HepG2 (cell line): ENCODE results near the gene TEAD4. TPM values are rescaled to one million over a fixed set of nuclear protein-coding genes. Genes with fewer than 3 reads are reported as not detected.

Source experiments
- AKNA ChIP-seq: sonication (generic); formaldehyde crosslinking; IDR thresholded peaks from 2 replicates; pipeline ENCODE4 v1.4.0; 2020; ENCODE audit warnings: missing genetic modification reagents, borderline replicate concordance
- BCLAF1 ChIP-seq: fragments of 450-650 bp; IDR thresholded peaks from 2 replicates; pipeline ENCODE4 v1.6.1; 2017; ENCODE audit warnings: mild to moderate bottlenecking
- FOXP4 ChIP-seq: sonication (generic); formaldehyde crosslinking; IDR thresholded peaks from 2 replicates; pipeline ENCODE4 v1.4.0; 2020; ENCODE audit warnings: missing genetic modification reagents
- GABPA ChIP-seq, 2 experiments: IDR thresholded peaks; 2 replicates each; pipeline ENCODE4 v1.6.1; 2011 to 2016; ENCODE audit warnings: low read depth in 2 of 2, low read length in 1 of 2, missing biosample characterization in 1 of 2, missing genetic modification characterization in 1 of 2
- HINFP ChIP-seq: sonication (generic); formaldehyde crosslinking; IDR thresholded peaks from 2 replicates; pipeline ENCODE4 v1.4.0; 2020; ENCODE audit warnings: low read depth, mild to moderate bottlenecking, missing genetic modification reagents
- NFKB2 ChIP-seq: sonication (generic); formaldehyde crosslinking; IDR thresholded peaks from 2 replicates; pipeline ENCODE4 v1.4.0; 2020; ENCODE audit warnings: missing genetic modification reagents, borderline replicate concordance
- NFYC ChIP-seq: IDR thresholded peaks from 2 replicates; pipeline ENCODE4 v1.6.1; 2016; ENCODE audit warnings: missing genetic modification reagents, missing compliant biosample characterization
- TCF7 ChIP-seq: sonication (generic); IDR thresholded peaks from 2 replicates; pipeline ENCODE4 v1.6.1; 2016; ENCODE audit warnings: antibody characterized with exemption, low read depth
- TEAD3 ChIP-seq: optimal IDR thresholded peaks from 2 replicates; pipeline ENCODE3; 2016; ENCODE audit warnings: borderline replicate concordance
- ZFX ChIP-seq: sonication (generic); formaldehyde crosslinking; IDR thresholded peaks from 2 replicates; pipeline ENCODE4 v1.4.0; 2020; ENCODE audit warnings: mild to moderate bottlenecking, low read depth, missing genetic modification reagents, moderate library complexity
- ZNF776 ChIP-seq: sonication (generic); formaldehyde crosslinking; IDR thresholded peaks from 2 replicates; pipeline ENCODE4 v1.4.0; 2020; ENCODE audit warnings: mild to moderate bottlenecking, missing genetic modification reagents
- ZNF781 ChIP-seq: sonication (generic); formaldehyde crosslinking; IDR thresholded peaks from 2 replicates; pipeline ENCODE4 v1.5.1; 2020; ENCODE audit warnings: borderline replicate concordance, mild to moderate bottlenecking, missing genetic modification reagents; ENCODE audit errors: not compliant biosample characterization
- ZSCAN20 ChIP-seq: sonication (generic); formaldehyde crosslinking; IDR thresholded peaks from 2 replicates; pipeline ENCODE4 v1.4.0; 2020; ENCODE audit warnings: missing genetic modification reagents, mild to moderate bottlenecking, borderline replicate concordance
- ZUFSP ChIP-seq: sonication (generic); formaldehyde crosslinking; IDR thresholded peaks from 2 replicates; pipeline ENCODE4 v1.9.0; 2021; ENCODE audit warnings: missing genetic modification reagents, mild to moderate bottlenecking, borderline replicate concordance
- polyA plus RNA-seq, 8 experiments: library from polyadenylated mRNA; depleted of rRNA in 3 of 8; stranded (reverse) in 7 of 8; unstranded in 1 of 8; fragments of >200 nt; fragmentation: Illumina TruSeq in 4 of 8; extraction: Trizol in 4 of 8; gene quantifications; 2 replicates each; pipeline versions ENCODE4 v1.2.1 to v1.2.3, GENCODE V29; 2011 to 2016; ENCODE audit warnings: low read depth in 4 of 8, missing spikeins in 1 of 8, mixed read lengths in 1 of 8; ENCODE audit not compliant: insufficient read depth in 1 of 8
- total RNA-seq, 5 experiments: library from RNA; depleted of rRNA; stranded (reverse); fragments of >200 nt; fragmentation: Illumina TruSeq; extraction: Trizol; gene quantifications; 2 replicates each; pipeline ENCODE4 v1.2.3, GENCODE V29; 2016; ENCODE audit warnings: low read depth in 1 of 5

Gene TEAD4
- total and polyA plus RNA-seq, 2 of the 13 experiments (the other 11 are each of a cell fraction or from before 2014, with no cell fraction given): 45.0 to 69.4 TPM

- no peak for TF ChIP-seq BCLAF1
- TF ChIP-seq HINFP (CRISPR knock-in tag): peak; percentile 61; the same call in 1 of the 2 replicates
- TF ChIP-seq NFKB2 (CRISPR knock-in tag): no peak
- TF ChIP-seq ZNF781 (CRISPR knock-in tag): no peak
- TF ChIP-seq AKNA (CRISPR knock-in tag): no peak
- TF ChIP-seq FOXP4 (CRISPR knock-in tag): peak; percentile 78
- no peak for TF ChIP-seq GABPA (IDR thresholded peaks at IDR 0.05; ENCODE audit: low read depth, low read length)
- peak; percentile 33; the same call in 1 of the 2 replicates for TF ChIP-seq GABPA (CRISPR knock-in tag; IDR thresholded peaks at IDR 0.05; ENCODE audit: low read depth)
- peak; percentile 31 for TF ChIP-seq TEAD3 (CRISPR knock-in tag)
- no peak for TF ChIP-seq ZNF776
- TF ChIP-seq ZFX (CRISPR knock-in tag): peak; percentile 71
- TF ChIP-seq ZUFSP: no peak
- TF ChIP-seq TCF7: 0 out of 2 replicates have a peak, but pooled peaks have one; percentile 13
- peak; percentile 25; the same call in 1 of the 2 replicates for TF ChIP-seq NFYC (CRISPR knock-in tag)
- TF ChIP-seq ZSCAN20: no peak
Observed at GRCh38 chr12:3085341-3086139, 126.3 kb downstream of the TEAD4 start (continued).
